CD14-positive monocyte (primary cell): ENCODE results near the gene GOLIM4. TPM values are rescaled to one million over a fixed set of nuclear protein-coding genes. Genes with fewer than 3 reads are reported as not detected.

Experiments
- DNase-seq, 3 donors: peaks; one replicate each; pipeline ENCODE4 v3.0.0-alpha.2; 2011 to 2022
- H2AFZ ChIP-seq: 2 replicates; pipeline ENCODE4 v1.6.0; 2012; ENCODE audit warnings: mild to moderate bottlenecking, low read depth, low read length, inconsistent platforms; ENCODE audit not compliant: insufficient read depth, poor library complexity, severe bottlenecking
- H3K27ac ChIP-seq, 2 donors: 1 replicate in 1 of 2; 2 replicates in 1 of 2; pipeline ENCODE4 v1.5.1; 2012 to 2013; ENCODE audit warnings: low read length in 2 of 2, control low read depth in 1 of 2, inconsistent platforms in 1 of 2, low read depth in 1 of 2, mild to moderate bottlenecking in 1 of 2
- H3K27me3 ChIP-seq, 2 donors: one replicate each; pipeline versions ENCODE4 v1.6.0 to v1.6.1; 2011 to 2013; ENCODE audit warnings: low read length in 2 of 2; ENCODE audit not compliant: control insufficient read depth in 2 of 2, insufficient read depth in 2 of 2
- H3K36me3 ChIP-seq, 2 donors: replicated peaks in 1 of 2; 1 replicate in 1 of 2; 2 replicates in 1 of 2; pipeline versions ENCODE4 v1.5.1 to v1.6.1; 2012 to 2013; ENCODE audit warnings: low read length in 2 of 2, control low read depth in 1 of 2, inconsistent platforms in 1 of 2, mild to moderate bottlenecking in 1 of 2; ENCODE audit not compliant: insufficient read depth in 2 of 2, control insufficient read depth in 1 of 2
- H3K4me1 ChIP-seq, 2 donors: 1 replicate in 1 of 2; 2 replicates in 1 of 2; pipeline versions ENCODE4 v1.5.1 to v1.6.1; 2012 to 2013; ENCODE audit warnings: low read length in 2 of 2, control low read depth in 1 of 2, inconsistent platforms in 1 of 2, mild to moderate bottlenecking in 1 of 2, moderate library complexity in 1 of 2; ENCODE audit not compliant: insufficient read depth in 2 of 2, control insufficient read depth in 1 of 2
- H3K4me2 ChIP-seq: replicated peaks from 2 replicates; pipeline ENCODE3; 2012; ENCODE audit warnings: low read length, moderate library complexity, mild to moderate bottlenecking; ENCODE audit not compliant: poor library complexity, severe bottlenecking; ENCODE audit errors: extremely low read depth
- H3K4me3 ChIP-seq, 3 experiments: fragments of 200-600 bp in 1 of 3; sonication (generic) in 1 of 3; replicated peaks in 1 of 3; 1 replicate in 2 of 3; 2 replicates in 1 of 3; pipeline ENCODE4 v1.5.1; 2011 to 2013; ENCODE audit warnings: low read length in 3 of 3, mild to moderate bottlenecking in 3 of 3, control low read depth in 2 of 3, low read depth in 2 of 3, inconsistent platforms in 1 of 3, moderate library complexity in 1 of 3
- H3K79me2 ChIP-seq: 2 replicates; pipeline ENCODE4 v1.6.0; 2012; ENCODE audit warnings: mild to moderate bottlenecking, control low read depth, inconsistent platforms, low read length, moderate library complexity; ENCODE audit not compliant: insufficient read depth
- H3K9ac ChIP-seq: 2 replicates; pipeline ENCODE4 v1.6.0; 2017; ENCODE audit warnings: low read length, mild to moderate bottlenecking; ENCODE audit not compliant: insufficient read depth, poor library complexity, severe bottlenecking
- H3K9me3 ChIP-seq, 2 donors: replicated peaks in 1 of 2; 1 replicate in 1 of 2; 2 replicates in 1 of 2; pipeline versions ENCODE4 v1.5.1 to v1.6.1; 2012 to 2013; ENCODE audit warnings: low read length in 2 of 2, control low read depth in 1 of 2; ENCODE audit not compliant: control insufficient read depth in 1 of 2, insufficient read depth in 1 of 2
- H4K20me1 ChIP-seq: 2 replicates; pipeline ENCODE4 v1.6.0; 2012; ENCODE audit warnings: mild to moderate bottlenecking, low read length, control low read depth, moderate library complexity; ENCODE audit not compliant: insufficient read depth
- H3K27ac Mint-ChIP-seq, 7 donors: one replicate each; pipeline ENCODE4 v1.8.0; 2020; ENCODE audit warnings: mild to moderate bottlenecking in 7 of 7, mixed read lengths in 7 of 7, moderate library complexity in 6 of 7, inconsistent platforms in 2 of 7
- H3K27me3 Mint-ChIP-seq, 3 donors: one replicate each; pipeline ENCODE4 v1.8.0; 2021 to 2022; ENCODE audit warnings: low read depth in 3 of 3, mild to moderate bottlenecking in 3 of 3, mixed read lengths in 3 of 3, moderate library complexity in 3 of 3, inconsistent platforms in 1 of 3
- H3K36me3 Mint-ChIP-seq, 2 donors: one replicate each; pipeline ENCODE4 v1.8.0; 2020; ENCODE audit warnings: mixed read lengths in 2 of 2, inconsistent platforms in 1 of 2, mild to moderate bottlenecking in 1 of 2
- H3K4me1 Mint-ChIP-seq: one replicate; pipeline ENCODE4 v1.8.0; 2020; ENCODE audit warnings: mild to moderate bottlenecking, mixed read lengths
- H3K4me3 Mint-ChIP-seq, 2 donors: one replicate each; pipeline ENCODE4 v1.8.0; 2020; ENCODE audit warnings: mild to moderate bottlenecking in 2 of 2, mixed read lengths in 2 of 2, moderate library complexity in 1 of 2
- H3K9me3 Mint-ChIP-seq, 7 donors: one replicate each; pipeline ENCODE4 v1.8.0; 2020 to 2022; ENCODE audit warnings: mixed read lengths in 7 of 7, mild to moderate bottlenecking in 6 of 7, moderate library complexity in 6 of 7, inconsistent platforms in 2 of 7
- WGBS: methylation state at CpG from one replicate; pipeline ENCODE4 v1.1.5; 2013; ENCODE audit warnings: missing lambda C conversion rate; ENCODE audit not compliant: insufficient coverage; 5-methylcytosine and 5-hydroxymethylcytosine counted together
- intact Hi-C, 2 donors: fragments of 100-400 bp; cut with micrococcal nuclease; formaldehyde crosslinking; loops; one replicate each; pipeline versions ENCODE4 v1.15.0 to v1.15.1; 2023
- polyA plus RNA-seq, 3 donors: library from polyadenylated mRNA; depleted of rRNA in 1 of 3; unstranded in 2 of 3; stranded (reverse) in 1 of 3; fragments of 300-500 nt in 2 of 3; fragments of >200 nt in 1 of 3; fragmentation: Illumina TruSeq in 2 of 3; gene quantifications; 1 replicate in 2 of 3; 2 replicates in 1 of 3; pipeline ENCODE4 v1.2.3, GENCODE V29; 2012 to 2021
- TF ChIP-seq, protein P1 (sequence below): fragments of 200-600 bp; IDR thresholded peaks from one replicate; pipeline ENCODE4 v1.8.0; 2022; ENCODE audit warnings: antibody characterized with exemption, mild to moderate bottlenecking

Gene GOLIM4
- polyA plus RNA-seq, 3 donors: 3.5 to 6.4 (median 5.8) TPM

DNA sequence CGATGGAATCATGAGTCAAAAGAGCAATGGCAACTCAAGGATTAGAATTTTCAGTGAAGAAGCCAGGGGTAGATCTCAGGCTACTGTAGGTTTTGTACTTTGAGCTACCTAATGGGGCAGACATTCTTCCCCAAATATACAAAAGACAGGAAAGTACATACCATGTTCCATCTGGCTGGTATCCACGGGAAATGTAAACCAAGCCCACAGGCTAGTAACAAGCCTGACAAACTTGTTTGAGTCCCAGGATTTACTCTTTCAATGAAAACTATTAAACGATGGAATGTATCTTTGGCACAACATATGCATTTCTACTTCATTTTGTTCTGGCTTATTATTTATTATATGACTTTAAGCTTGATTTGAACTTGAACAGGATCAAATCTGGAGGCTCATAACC is 44.2 kb upstream of the GOLIM4 start:
- Mint-ChIP-seq H3K9me3 (peaks cover 0 to 7% (median 5%) of the 10 kb centered on the region in 7 donors), H3K4me1 (peaks cover 15% of the 10 kb centered on the region), H3K36me3 (no peaks in the 10 kb centered on the region), H3K27me3 (peaks cover 0 to 1% (median 0%) of the 10 kb centered on the region in 3 donors), H3K27ac (no peak overlapping the region), H3K4me3 (no peak overlapping the region)
- Histone ChIP-seq H3K36me3 (no peaks in the 10 kb centered on the region), H3K4me3 (no peak overlapping the region), H3K9ac (no peak overlapping the region), H3K27ac (no peak overlapping the region), H3K4me1 (no peaks in the 10 kb centered on the region), H3K27me3 (no peaks in the 10 kb centered on the region), H2AFZ (no peak overlapping the region), H3K9me3 (no peaks in the 10 kb centered on the region), H3K79me2 (no peaks in the 10 kb centered on the region), H4K20me1 (no peaks in the 10 kb centered on the region), H3K4me2 (no peak overlapping the region)
- intact Hi-C loops: no loop called here
- TF ChIP-seq, protein P1, sequence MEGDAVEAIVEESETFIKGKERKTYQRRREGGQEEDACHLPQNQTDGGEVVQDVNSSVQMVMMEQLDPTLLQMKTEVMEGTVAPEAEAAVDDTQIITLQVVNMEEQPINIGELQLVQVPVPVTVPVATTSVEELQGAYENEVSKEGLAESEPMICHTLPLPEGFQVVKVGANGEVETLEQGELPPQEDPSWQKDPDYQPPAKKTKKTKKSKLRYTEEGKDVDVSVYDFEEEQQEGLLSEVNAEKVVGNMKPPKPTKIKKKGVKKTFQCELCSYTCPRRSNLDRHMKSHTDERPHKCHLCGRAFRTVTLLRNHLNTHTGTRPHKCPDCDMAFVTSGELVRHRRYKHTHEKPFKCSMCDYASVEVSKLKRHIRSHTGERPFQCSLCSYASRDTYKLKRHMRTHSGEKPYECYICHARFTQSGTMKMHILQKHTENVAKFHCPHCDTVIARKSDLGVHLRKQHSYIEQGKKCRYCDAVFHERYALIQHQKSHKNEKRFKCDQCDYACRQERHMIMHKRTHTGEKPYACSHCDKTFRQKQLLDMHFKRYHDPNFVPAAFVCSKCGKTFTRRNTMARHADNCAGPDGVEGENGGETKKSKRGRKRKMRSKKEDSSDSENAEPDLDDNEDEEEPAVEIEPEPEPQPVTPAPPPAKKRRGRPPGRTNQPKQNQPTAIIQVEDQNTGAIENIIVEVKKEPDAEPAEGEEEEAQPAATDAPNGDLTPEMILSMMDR: no peak
- no peak for DNase-seq
- 100% methylated on average over 1 of the region's 3 CpGs for WGBS

DNA sequence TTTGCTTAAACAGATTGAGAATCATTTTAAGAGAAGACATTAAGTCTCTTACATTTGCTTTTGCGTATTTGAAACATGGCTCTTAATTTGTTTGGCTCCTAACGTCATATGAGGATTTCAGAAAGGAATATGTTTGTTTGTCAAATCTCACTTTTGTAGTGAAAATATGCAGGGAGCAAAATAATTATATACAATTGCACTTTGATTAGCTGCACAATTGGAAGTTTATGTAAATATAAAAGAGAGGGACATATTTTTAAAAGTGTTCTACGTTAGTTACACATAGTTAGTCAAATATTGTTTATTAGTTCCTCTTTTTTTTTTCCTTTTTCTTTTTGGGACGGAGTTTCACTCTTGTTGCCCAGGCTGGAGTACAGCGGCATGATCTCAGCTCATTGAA is 42.7 kb upstream of the GOLIM4 start:
- no peak overlapping the region for H2AFZ ChIP-seq
- H3K4me2 ChIP-seq: no peak overlapping the region
- no peaks in the 10 kb centered on the region for H3K4me1 ChIP-seq
- Mint-ChIP-seq H3K4me3 (no peak overlapping the region), H3K9me3 (peaks cover 0 to 4% (median 2%) of the 10 kb centered on the region in 7 donors), H3K36me3 (no peaks in the 10 kb centered on the region), H3K4me1 (peaks cover 15% of the 10 kb centered on the region), H3K27ac (no peak overlapping the region), H3K27me3 (no peaks in the 10 kb centered on the region)
- no peak overlapping the region for H3K4me3 ChIP-seq
- no peak for DNase-seq
- intact Hi-C loops: no loop called here
- H3K9me3 ChIP-seq: no peaks in the 10 kb centered on the region
- no peaks in the 10 kb centered on the region for H3K79me2 ChIP-seq
- TF ChIP-seq, protein P1: no peak
- no peaks in the 10 kb centered on the region for H4K20me1 ChIP-seq
- H3K36me3 ChIP-seq: no peaks in the 10 kb centered on the region
- no peak overlapping the region for H3K27ac ChIP-seq
- no peaks in the 10 kb centered on the region for H3K27me3 ChIP-seq
- H3K9ac ChIP-seq: no peak overlapping the region
- 57% methylated on average over 2 of the region's 5 CpGs for WGBS
